ENCODE results near the gene CNTNAP2. TPM values are rescaled to one million over a fixed set of nuclear protein-coding genes. Genes with fewer than 3 reads are reported as not detected.

CNTNAP2 gene
- total RNA-seq, 1 donor from 2014 or later: 2.2 TPM

- H3K4me1 ChIP-seq: no peaks in the 10 kb centered on the region
- H3K36me3 ChIP-seq: no peaks in the 10 kb centered on the region
- H3K27me3 ChIP-seq: no peaks in the 10 kb centered on the region
- intact Hi-C loops (cut with DNase I): no loop called here
- H3K4me3 ChIP-seq: no peak overlapping the region
- H3K27ac ChIP-seq: no peak overlapping the region
- H3K9me3 ChIP-seq: no peaks in the 10 kb centered on the region
- no peak for DNase-seq (ENCODE audit: extremely low spot score in 2 of 2)
- no peak for TF ChIP-seq POLR2AphosphoS5 (IDR thresholded peaks at IDR 0.05; ENCODE audit: insufficient read depth in 1 of 2, low read depth in 1 of 2)
- TF ChIP-seq POLR2A (IDR thresholded peaks at IDR 0.05): no peak
- no peak for TF ChIP-seq CTCF (IDR thresholded peaks at IDR 0.05)
These were observed 2317.1 kb downstream of the CNTNAP2 start for GRCh38 chr7:148433521-148434180.

- intact Hi-C loops (cut with DNase I): no loop called here
- DNase-seq (ENCODE audit: extremely low spot score in 2 of 2): no peak
- Histone ChIP-seq H3K9me3 (no peaks in the 10 kb centered on the region), H3K4me1 (no peaks in the 10 kb centered on the region), H3K27ac (no peak overlapping the region), H3K4me3 (no peak overlapping the region), H3K36me3 (no peaks in the 10 kb centered on the region), H3K27me3 (no peaks in the 10 kb centered on the region)
- TF ChIP-seq POLR2A (IDR thresholded peaks at IDR 0.05): no peak
- TF ChIP-seq CTCF (IDR thresholded peaks at IDR 0.05): no peak
- TF ChIP-seq POLR2AphosphoS5 (IDR thresholded peaks at IDR 0.05; ENCODE audit: insufficient read depth in 1 of 2, low read depth in 1 of 2): no peak
These were observed 2317.7 kb downstream of the CNTNAP2 start for GRCh38 chr7:148434181-148434757.

- no peak for DNase-seq (ENCODE audit: extremely low spot score in 2 of 2)
- intact Hi-C loops (cut with DNase I): no loop called here
- H3K27ac ChIP-seq: no peak overlapping the region
- TF ChIP-seq CTCF (IDR thresholded peaks at IDR 0.05) (no peak), POLR2A (IDR thresholded peaks at IDR 0.05) (no peak), POLR2AphosphoS5 (IDR thresholded peaks at IDR 0.05; ENCODE audit: insufficient read depth in 1 of 2, low read depth in 1 of 2) (no peak)
- no peaks in the 10 kb centered on the region for H3K36me3 ChIP-seq
- no peaks in the 10 kb centered on the region for H3K9me3 ChIP-seq
- no peaks in the 10 kb centered on the region for H3K27me3 ChIP-seq
- no peaks in the 10 kb centered on the region for H3K4me1 ChIP-seq
- H3K4me3 ChIP-seq: no peak overlapping the region
These were observed 2318.3 kb downstream of the CNTNAP2 start for GRCh38 chr7:148434887-148435286.

- no peak overlapping the region for H3K27ac ChIP-seq
- no peak overlapping the region for H3K4me3 ChIP-seq
- H3K4me1 ChIP-seq: no peaks in the 10 kb centered on the region
- H3K9me3 ChIP-seq: no peaks in the 10 kb centered on the region
- no peak for DNase-seq (ENCODE audit: extremely low spot score in 2 of 2)
- TF ChIP-seq POLR2AphosphoS5 (IDR thresholded peaks at IDR 0.05; ENCODE audit: insufficient read depth in 1 of 2, low read depth in 1 of 2) (no peak), POLR2A (IDR thresholded peaks at IDR 0.05) (no peak), CTCF (IDR thresholded peaks at IDR 0.05) (no peak)
- H3K27me3 ChIP-seq: no peaks in the 10 kb centered on the region
- intact Hi-C loops (cut with DNase I): no loop called here
- no peaks in the 10 kb centered on the region for H3K36me3 ChIP-seq
These were observed 2319.1 kb downstream of the CNTNAP2 start for GRCh38 chr7:148435715-148436114.

GRCh38 chr7:148436135-148436534, 2319.5 kb downstream of the CNTNAP2 start:
- Histone ChIP-seq H3K4me1 (no peaks in the 10 kb centered on the region), H3K9me3 (no peaks in the 10 kb centered on the region), H3K4me3 (no peak overlapping the region), H3K27ac (no peak overlapping the region), H3K27me3 (no peaks in the 10 kb centered on the region), H3K36me3 (no peaks in the 10 kb centered on the region)
- intact Hi-C loops (cut with DNase I): no loop called here
- TF ChIP-seq POLR2A (IDR thresholded peaks at IDR 0.05): no peak
- TF ChIP-seq POLR2AphosphoS5 (IDR thresholded peaks at IDR 0.05; ENCODE audit: insufficient read depth in 1 of 2, low read depth in 1 of 2): no peak
- no peak for DNase-seq (ENCODE audit: extremely low spot score in 2 of 2)
